Measurements from ENCODE around the gene IRGM.

DNA sequence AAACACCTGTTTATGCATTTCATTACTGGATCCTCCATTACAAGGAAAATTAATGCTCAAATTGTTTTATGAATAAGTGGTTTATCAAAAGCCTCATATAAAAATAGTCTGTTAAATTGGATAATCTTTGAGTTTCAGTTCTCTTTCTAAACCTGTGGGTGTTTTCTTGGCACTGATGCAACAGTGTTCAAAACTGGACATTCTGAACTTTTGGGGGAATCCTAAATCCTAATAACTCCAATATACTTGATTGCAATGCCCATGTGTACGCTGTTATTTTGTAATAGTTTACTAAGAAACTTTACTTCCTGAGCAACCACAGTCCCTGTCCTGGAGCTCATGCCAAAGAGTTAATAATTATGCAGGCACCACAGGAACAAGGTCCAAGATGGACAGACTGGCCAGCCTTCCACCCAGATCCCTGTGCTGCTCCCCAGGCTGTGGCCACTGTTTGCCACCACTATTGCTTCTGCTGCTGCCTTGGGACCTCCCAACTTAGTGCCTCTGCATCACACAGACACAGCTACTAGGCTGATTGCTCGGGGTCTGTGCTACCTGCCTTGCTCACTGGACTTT lies 14.0 kb downstream of the IRGM start:
- TF ChIP-seq GATA2 (IDR thresholded peaks at IDR 0.05; ENCODE audit: low read depth, low read length) = no peak
- no peak for TF ChIP-seq GATA3 (IDR thresholded peaks at IDR 0.05; ENCODE audit: low read depth, low read length)
